Fibroblast of lung (primary cell): ENCODE data around the gene COL19A1.

ENCODE experiments used
- EZH2 ChIP-seq: IDR thresholded peaks from 2 replicates; pipeline ENCODE4 v1.5.1; 2012; ENCODE audit warnings: low read length, control low read depth, mild to moderate bottlenecking; ENCODE audit errors: missing control alignments
- TF ChIP-seq, protein P1 (sequence below), 2 donors: IDR thresholded peaks in 1 of 2; conservative IDR thresholded peaks in 1 of 2; 1 replicate in 1 of 2; 2 replicates in 1 of 2; pipeline ENCODE4 v1.5.1; 2011 to 2012; ENCODE audit warnings: low read length in 2 of 2, control low read depth in 1 of 2, inconsistent platforms in 1 of 2, low read depth in 1 of 2, mild to moderate bottlenecking in 1 of 2

DNA sequence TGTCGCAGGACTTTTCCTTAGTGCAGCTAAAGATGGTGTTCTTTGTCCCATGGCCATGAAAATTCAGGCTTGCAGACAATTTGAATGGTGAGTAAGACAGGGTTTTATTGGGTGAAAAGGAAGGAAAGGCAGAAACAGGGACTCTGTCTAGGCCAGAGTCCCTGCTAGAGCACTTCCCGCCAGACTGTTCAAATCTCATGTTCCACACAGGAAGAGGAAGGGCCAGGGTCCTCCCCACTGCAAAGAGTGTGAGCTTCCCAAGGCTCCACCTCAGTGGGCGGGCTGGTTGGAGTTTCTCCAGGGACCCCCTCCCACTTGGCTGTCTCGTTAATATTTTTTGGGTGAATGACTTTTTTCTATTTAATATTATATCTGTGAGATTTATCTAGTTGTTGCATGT lies 29.0 kb downstream of the COL19A1 start:
- TF ChIP-seq, protein P1, sequence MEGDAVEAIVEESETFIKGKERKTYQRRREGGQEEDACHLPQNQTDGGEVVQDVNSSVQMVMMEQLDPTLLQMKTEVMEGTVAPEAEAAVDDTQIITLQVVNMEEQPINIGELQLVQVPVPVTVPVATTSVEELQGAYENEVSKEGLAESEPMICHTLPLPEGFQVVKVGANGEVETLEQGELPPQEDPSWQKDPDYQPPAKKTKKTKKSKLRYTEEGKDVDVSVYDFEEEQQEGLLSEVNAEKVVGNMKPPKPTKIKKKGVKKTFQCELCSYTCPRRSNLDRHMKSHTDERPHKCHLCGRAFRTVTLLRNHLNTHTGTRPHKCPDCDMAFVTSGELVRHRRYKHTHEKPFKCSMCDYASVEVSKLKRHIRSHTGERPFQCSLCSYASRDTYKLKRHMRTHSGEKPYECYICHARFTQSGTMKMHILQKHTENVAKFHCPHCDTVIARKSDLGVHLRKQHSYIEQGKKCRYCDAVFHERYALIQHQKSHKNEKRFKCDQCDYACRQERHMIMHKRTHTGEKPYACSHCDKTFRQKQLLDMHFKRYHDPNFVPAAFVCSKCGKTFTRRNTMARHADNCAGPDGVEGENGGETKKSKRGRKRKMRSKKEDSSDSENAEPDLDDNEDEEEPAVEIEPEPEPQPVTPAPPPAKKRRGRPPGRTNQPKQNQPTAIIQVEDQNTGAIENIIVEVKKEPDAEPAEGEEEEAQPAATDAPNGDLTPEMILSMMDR (conservative IDR thresholded peaks at IDR 0.05 in 1 of 2, IDR thresholded peaks at IDR 0.05 in 1 of 2; ENCODE audit: low read depth in 1 of 2, low read length in 2 of 2), result no peak
- no peak for TF ChIP-seq EZH2
